ENCODE data around the gene SYNM.

DNA sequence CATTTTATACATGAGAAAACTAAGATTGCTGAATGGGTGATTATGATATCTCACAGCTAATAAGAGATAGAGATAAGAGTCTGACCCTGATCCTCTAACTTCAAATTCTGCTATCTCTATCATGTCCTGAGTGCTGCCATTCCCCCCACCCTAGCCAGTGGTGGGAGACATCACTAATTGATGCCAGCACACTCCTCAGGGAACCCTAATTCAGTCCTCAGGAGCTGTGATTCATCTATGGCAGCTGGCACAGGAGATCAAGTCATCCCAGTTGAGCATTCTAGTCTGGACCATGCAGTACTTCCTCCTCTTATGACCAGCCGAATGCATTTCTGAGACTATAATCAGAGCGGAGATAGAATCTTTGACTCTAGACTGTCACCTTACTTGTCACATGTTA lies 71.9 kb downstream of the SYNM start:
- TF ChIP-seq POLR2A (IDR thresholded peaks at IDR 0.05) = no peak
- TF ChIP-seq, protein P1, sequence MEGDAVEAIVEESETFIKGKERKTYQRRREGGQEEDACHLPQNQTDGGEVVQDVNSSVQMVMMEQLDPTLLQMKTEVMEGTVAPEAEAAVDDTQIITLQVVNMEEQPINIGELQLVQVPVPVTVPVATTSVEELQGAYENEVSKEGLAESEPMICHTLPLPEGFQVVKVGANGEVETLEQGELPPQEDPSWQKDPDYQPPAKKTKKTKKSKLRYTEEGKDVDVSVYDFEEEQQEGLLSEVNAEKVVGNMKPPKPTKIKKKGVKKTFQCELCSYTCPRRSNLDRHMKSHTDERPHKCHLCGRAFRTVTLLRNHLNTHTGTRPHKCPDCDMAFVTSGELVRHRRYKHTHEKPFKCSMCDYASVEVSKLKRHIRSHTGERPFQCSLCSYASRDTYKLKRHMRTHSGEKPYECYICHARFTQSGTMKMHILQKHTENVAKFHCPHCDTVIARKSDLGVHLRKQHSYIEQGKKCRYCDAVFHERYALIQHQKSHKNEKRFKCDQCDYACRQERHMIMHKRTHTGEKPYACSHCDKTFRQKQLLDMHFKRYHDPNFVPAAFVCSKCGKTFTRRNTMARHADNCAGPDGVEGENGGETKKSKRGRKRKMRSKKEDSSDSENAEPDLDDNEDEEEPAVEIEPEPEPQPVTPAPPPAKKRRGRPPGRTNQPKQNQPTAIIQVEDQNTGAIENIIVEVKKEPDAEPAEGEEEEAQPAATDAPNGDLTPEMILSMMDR (IDR thresholded peaks at IDR 0.05) = no peak

Data from body of pancreas (tissue), 4 donors.